Measurements from ENCODE around the gene ACACB.
A peak's percentile ranks its signal among the peaks of the same experiment; 100 is the strongest.

ACACB gene

DNA sequence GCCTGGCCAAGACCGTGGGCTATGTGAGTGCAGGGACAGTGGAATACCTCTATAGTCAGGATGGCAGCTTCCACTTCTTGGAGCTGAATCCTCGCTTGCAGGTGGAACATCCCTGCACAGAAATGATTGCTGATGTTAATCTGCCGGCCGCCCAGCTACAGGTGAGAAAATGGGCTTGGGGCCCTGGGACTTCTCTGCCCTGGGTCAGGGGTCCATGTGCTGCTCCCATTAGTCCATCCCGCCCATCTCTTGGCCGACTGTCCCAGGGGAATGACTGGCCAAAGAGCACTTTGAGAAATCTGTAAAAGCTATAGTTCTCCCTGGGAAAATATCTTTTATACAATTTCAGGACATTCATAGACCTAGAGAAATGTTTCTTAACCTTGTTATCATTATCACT is 63.5 kb downstream of the ACACB start:
- peaks cover 32 to 93% (median 64%) of the 10 kb centered on the region in 5 donors for H3K36me3 ChIP-seq (ENCODE audit: control insufficient read depth in 5 of 5, insufficient read depth in 5 of 5, low read length in 5 of 5)
- no peaks in the 10 kb centered on the region for H3K27me3 ChIP-seq (ENCODE audit: control insufficient read depth in 5 of 5, insufficient read depth in 4 of 5, low read length in 5 of 5)
- H3K4me1 ChIP-seq (ENCODE audit: control insufficient read depth in 5 of 5, insufficient read depth in 5 of 5, low read length in 5 of 5) = peaks cover 0 to 34% (median 6%) of the 10 kb centered on the region in 5 donors
- H3K9me3 ChIP-seq (ENCODE audit: control insufficient read depth in 5 of 5, low read length in 5 of 5) = no peaks in the 10 kb centered on the region
- peak overlapping the region; percentile 2 for H3K27ac ChIP-seq (ENCODE audit: low read depth, low read length)
- no peak overlapping the region for H3K9ac ChIP-seq (ENCODE audit: low read length in 5 of 5)
- H3K4me3 ChIP-seq (ENCODE audit: low read depth in 1 of 5, low read length in 5 of 5) = no peak overlapping the region

DNA sequence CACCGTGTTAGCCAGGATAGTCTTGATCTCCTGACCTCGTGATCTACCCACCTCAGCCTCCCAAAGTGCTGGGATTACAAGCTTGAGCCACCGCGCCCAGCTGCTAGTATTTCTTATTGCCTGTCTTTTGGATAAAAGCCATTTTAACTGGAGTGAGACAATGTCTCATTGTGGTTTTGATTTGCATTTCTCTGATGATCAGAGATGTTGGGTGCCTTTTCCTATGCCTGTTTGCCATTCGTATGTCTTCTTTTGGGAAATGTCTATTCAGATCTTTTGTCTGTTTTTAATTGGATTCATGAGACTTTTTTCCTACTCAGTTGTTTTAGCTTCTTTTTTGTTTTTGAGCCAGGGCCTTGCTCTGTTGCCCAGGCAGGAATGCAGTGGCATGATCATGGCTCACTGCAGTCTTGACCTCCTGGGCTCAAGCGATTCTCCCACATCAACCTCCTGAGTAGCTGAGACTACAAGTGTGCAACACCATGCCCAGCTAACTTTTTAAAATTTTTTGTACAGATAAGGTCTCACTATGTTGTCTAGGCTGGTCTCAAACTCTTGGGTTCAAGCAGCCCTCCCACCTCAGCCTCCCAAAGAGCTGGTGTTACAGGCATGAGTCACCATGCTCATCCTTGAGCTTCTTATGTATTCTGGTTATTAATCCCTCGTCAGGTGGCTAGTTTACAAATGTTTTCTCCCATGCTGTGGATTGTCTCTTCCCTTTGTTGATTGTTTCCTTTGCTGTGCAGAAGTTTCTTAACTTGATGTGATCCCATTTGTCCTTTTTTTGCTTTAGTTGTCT is 65.9 kb downstream of the ACACB start:
- Histone ChIP-seq H3K4me1 (ENCODE audit: control insufficient read depth in 5 of 5, insufficient read depth in 5 of 5, low read length in 5 of 5) (peaks cover 0 to 25% (median 8%) of the 10 kb centered on the region in 5 donors), H3K27me3 (ENCODE audit: control insufficient read depth in 5 of 5, insufficient read depth in 4 of 5, low read length in 5 of 5) (no peaks in the 10 kb centered on the region), H3K4me3 (ENCODE audit: low read depth in 1 of 5, low read length in 5 of 5) (no peak overlapping the region), H3K9ac (ENCODE audit: low read length in 5 of 5) (no peak overlapping the region), H3K9me3 (ENCODE audit: control insufficient read depth in 5 of 5, low read length in 5 of 5) (no peaks in the 10 kb centered on the region), H3K36me3 (ENCODE audit: control insufficient read depth in 5 of 5, insufficient read depth in 5 of 5, low read length in 5 of 5) (peaks cover 34 to 95% (median 73%) of the 10 kb centered on the region in 5 donors), H3K27ac (ENCODE audit: low read depth, low read length) (peak overlapping the region; percentile 57)

- Histone ChIP-seq H3K36me3 (ENCODE audit: control insufficient read depth in 5 of 5, insufficient read depth in 5 of 5, low read length in 5 of 5) (peaks cover 28 to 95% (median 74%) of the 10 kb centered on the region in 5 donors), H3K27ac (ENCODE audit: low read depth, low read length) (peak overlapping the region; percentile 23), H3K27me3 (ENCODE audit: control insufficient read depth in 5 of 5, insufficient read depth in 4 of 5, low read length in 5 of 5) (no peaks in the 10 kb centered on the region), H3K9ac (ENCODE audit: low read length in 5 of 5) (no peak overlapping the region), H3K4me1 (ENCODE audit: control insufficient read depth in 5 of 5, insufficient read depth in 5 of 5, low read length in 5 of 5) (peaks cover 0 to 15% (median 8%) of the 10 kb centered on the region in 5 donors), H3K9me3 (ENCODE audit: control insufficient read depth in 5 of 5, low read length in 5 of 5) (no peaks in the 10 kb centered on the region), H3K4me3 (ENCODE audit: low read depth in 1 of 5, low read length in 5 of 5) (no peak overlapping the region)
Measured at GRCh38 chr12:109185441-109185840, 69.1 kb downstream of the ACACB start.

DNA sequence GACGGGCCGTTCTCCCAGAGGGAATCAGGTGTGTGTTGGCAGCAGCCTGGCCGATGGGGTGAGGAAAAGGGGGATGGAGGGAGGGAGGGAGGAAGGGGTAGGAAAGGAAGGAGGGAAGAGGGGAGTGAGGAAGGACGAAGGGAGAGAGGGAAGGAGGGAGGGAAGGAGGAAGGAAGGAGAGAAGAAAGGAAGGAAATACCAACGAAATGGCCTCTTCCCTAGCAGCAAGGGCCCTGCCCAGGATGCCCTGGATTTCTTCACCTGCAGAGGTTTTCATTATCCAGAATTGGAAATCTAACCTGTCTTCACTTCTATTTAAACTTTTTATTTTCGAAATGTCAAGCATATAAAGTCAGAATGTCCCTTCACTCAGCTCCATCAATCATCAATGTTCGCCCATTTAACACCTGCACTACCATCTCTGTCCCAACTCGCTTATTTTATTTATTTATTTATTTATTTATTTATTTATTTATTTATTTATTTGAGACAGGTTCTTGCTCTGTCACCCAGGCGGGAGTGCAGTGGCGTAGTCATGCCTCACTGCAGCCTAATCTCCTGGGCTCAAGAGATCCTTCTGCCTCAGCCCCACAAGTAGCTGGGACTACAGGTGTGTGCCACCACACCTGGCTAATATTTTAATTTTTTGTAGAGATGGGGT is 70.7 kb downstream of the ACACB start:
- H3K9ac ChIP-seq (ENCODE audit: low read length in 5 of 5) = no peak overlapping the region

DNA sequence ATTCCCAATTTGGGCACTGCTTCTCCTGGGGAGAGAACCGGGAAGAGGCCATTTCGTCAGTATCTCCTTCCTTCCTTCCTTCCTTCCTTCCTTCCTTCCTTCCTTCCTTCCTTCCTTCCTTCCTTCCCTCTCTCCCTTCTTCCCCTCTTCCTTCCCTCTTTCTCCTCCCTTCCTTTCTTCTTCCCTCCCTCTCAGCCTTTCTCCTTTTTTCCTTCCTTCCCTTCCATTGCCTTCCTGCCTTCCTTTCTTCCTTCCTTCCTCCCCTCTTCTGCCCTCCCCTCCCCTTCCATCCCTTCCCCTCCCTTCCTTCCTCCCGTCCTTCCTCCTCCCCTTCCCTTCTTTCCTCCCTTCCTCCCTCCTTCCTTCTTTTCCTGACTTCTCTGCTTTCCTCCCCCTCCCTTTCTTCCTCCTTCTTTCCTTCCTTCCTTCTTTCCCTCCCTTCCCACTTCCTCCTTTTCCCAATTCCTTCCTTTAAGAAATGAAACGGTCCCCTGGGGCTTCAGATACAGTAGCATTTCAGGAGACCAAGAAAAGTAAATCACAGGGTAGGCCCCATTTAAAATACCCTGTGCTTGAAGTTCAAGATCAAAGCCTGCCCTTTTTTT is 71.8 kb downstream of the ACACB start:
- H3K27ac ChIP-seq (ENCODE audit: low read depth, low read length) = peak overlapping the region; percentile 46
- no peak overlapping the region for H3K4me3 ChIP-seq (ENCODE audit: low read depth in 1 of 5, low read length in 5 of 5)
- peaks cover 0 to 2% (median 0%) of the 10 kb centered on the region in 5 donors for H3K4me1 ChIP-seq (ENCODE audit: control insufficient read depth in 5 of 5, insufficient read depth in 5 of 5, low read length in 5 of 5)
- H3K36me3 ChIP-seq (ENCODE audit: control insufficient read depth in 5 of 5, insufficient read depth in 5 of 5, low read length in 5 of 5) = peaks cover 27 to 95% (median 87%) of the 10 kb centered on the region in 5 donors
- H3K9me3 ChIP-seq (ENCODE audit: control insufficient read depth in 5 of 5, low read length in 5 of 5) = no peaks in the 10 kb centered on the region
- no peaks in the 10 kb centered on the region for H3K27me3 ChIP-seq (ENCODE audit: control insufficient read depth in 5 of 5, insufficient read depth in 4 of 5, low read length in 5 of 5)
- H3K9ac ChIP-seq (ENCODE audit: low read length in 5 of 5) = no peak overlapping the region

More for the DNA sequence above, 70.7 kb downstream of the ACACB start:
- Histone ChIP-seq H3K4me1 (ENCODE audit: control insufficient read depth in 5 of 5, insufficient read depth in 5 of 5, low read length in 5 of 5) (peaks cover 0 to 10% (median 4%) of the 10 kb centered on the region in 5 donors), H3K9me3 (ENCODE audit: control insufficient read depth in 5 of 5, low read length in 5 of 5) (no peaks in the 10 kb centered on the region), H3K4me3 (ENCODE audit: low read depth in 1 of 5, low read length in 5 of 5) (no peak overlapping the region), H3K27me3 (ENCODE audit: control insufficient read depth in 5 of 5, insufficient read depth in 4 of 5, low read length in 5 of 5) (no peaks in the 10 kb centered on the region), H3K36me3 (ENCODE audit: control insufficient read depth in 5 of 5, insufficient read depth in 5 of 5, low read length in 5 of 5) (peaks cover 24 to 95% (median 85%) of the 10 kb centered on the region in 5 donors), H3K27ac (ENCODE audit: low read depth, low read length) (peak overlapping the region; percentile 23)

DNA sequence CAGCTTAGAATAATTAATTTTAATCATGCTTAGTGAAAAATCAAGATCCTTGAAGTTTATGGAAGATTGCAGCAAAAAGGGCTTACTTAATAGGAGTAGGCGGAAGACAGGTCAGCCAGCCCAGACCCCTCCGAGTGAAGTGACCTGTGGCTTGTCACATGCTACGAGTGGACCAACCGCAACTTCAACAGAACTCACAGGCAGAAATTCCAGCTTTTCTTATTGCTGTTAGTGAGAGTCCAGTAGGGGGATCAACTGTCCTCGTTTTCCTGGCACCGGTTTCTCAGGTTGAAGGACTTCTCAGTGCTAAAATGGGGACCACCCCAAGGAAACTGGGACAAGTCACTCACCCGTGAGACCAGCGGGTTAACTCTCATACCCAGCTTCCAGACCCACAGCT is 72.9 kb downstream of the ACACB start:
- Histone ChIP-seq H3K4me1 (ENCODE audit: control insufficient read depth in 5 of 5, insufficient read depth in 5 of 5, low read length in 5 of 5) (peaks cover 0 to 2% (median 0%) of the 10 kb centered on the region in 5 donors), H3K27ac (ENCODE audit: low read depth, low read length) (no peak overlapping the region), H3K36me3 (ENCODE audit: control insufficient read depth in 5 of 5, insufficient read depth in 5 of 5, low read length in 5 of 5) (peaks cover 25 to 98% (median 96%) of the 10 kb centered on the region in 5 donors), H3K9ac (ENCODE audit: low read length in 5 of 5) (no peak overlapping the region), H3K9me3 (ENCODE audit: control insufficient read depth in 5 of 5, low read length in 5 of 5) (no peaks in the 10 kb centered on the region), H3K27me3 (ENCODE audit: control insufficient read depth in 5 of 5, insufficient read depth in 4 of 5, low read length in 5 of 5) (no peaks in the 10 kb centered on the region), H3K4me3 (ENCODE audit: low read depth in 1 of 5, low read length in 5 of 5) (no peak overlapping the region)

- H3K9me3 ChIP-seq (ENCODE audit: control insufficient read depth in 5 of 5, low read length in 5 of 5) = peaks cover 0 to 4% (median 0%) of the 10 kb centered on the region in 5 donors
- H3K27me3 ChIP-seq (ENCODE audit: control insufficient read depth in 5 of 5, insufficient read depth in 4 of 5, low read length in 5 of 5) = no peaks in the 10 kb centered on the region
- no peak overlapping the region for H3K9ac ChIP-seq (ENCODE audit: low read length in 5 of 5)
- H3K27ac ChIP-seq (ENCODE audit: low read depth, low read length) = no peak overlapping the region
- peaks cover 26 to 100% (median 97%) of the 10 kb centered on the region in 5 donors for H3K36me3 ChIP-seq (ENCODE audit: control insufficient read depth in 5 of 5, insufficient read depth in 5 of 5, low read length in 5 of 5)
- peaks cover 0 to 2% (median 0%) of the 10 kb centered on the region in 5 donors for H3K4me1 ChIP-seq (ENCODE audit: control insufficient read depth in 5 of 5, insufficient read depth in 5 of 5, low read length in 5 of 5)
- H3K4me3 ChIP-seq (ENCODE audit: low read depth in 1 of 5, low read length in 5 of 5) = no peak overlapping the region
Measured at GRCh38 chr12:109191621-109192250, 75.3 kb downstream of the ACACB start.

- H3K27me3 ChIP-seq (ENCODE audit: control insufficient read depth in 5 of 5, insufficient read depth in 4 of 5, low read length in 5 of 5) = no peaks in the 10 kb centered on the region
- no peak overlapping the region for H3K4me3 ChIP-seq (ENCODE audit: low read depth in 1 of 5, low read length in 5 of 5)
- peaks cover 0 to 4% (median 0%) of the 10 kb centered on the region in 5 donors for H3K9me3 ChIP-seq (ENCODE audit: control insufficient read depth in 5 of 5, low read length in 5 of 5)
- no peak overlapping the region for H3K9ac ChIP-seq (ENCODE audit: low read length in 5 of 5)
- H3K27ac ChIP-seq (ENCODE audit: low read depth, low read length) = no peak overlapping the region
- H3K36me3 ChIP-seq (ENCODE audit: control insufficient read depth in 5 of 5, insufficient read depth in 5 of 5, low read length in 5 of 5) = peaks cover 26 to 100% (median 99%) of the 10 kb centered on the region in 5 donors
- H3K4me1 ChIP-seq (ENCODE audit: control insufficient read depth in 5 of 5, insufficient read depth in 5 of 5, low read length in 5 of 5) = no peaks in the 10 kb centered on the region
Measured at GRCh38 chr12:109192358-109192757, 76.0 kb downstream of the ACACB start.

GRCh38 chr12:109193896-109194295 is 77.5 kb downstream of the ACACB start:
- H3K36me3 ChIP-seq (ENCODE audit: control insufficient read depth in 5 of 5, insufficient read depth in 5 of 5, low read length in 5 of 5) = peaks cover 16 to 98% (median 96%) of the 10 kb centered on the region in 5 donors
- peaks cover 0 to 4% (median 0%) of the 10 kb centered on the region in 5 donors for H3K9me3 ChIP-seq (ENCODE audit: control insufficient read depth in 5 of 5, low read length in 5 of 5)
- no peaks in the 10 kb centered on the region for H3K27me3 ChIP-seq (ENCODE audit: control insufficient read depth in 5 of 5, insufficient read depth in 4 of 5, low read length in 5 of 5)
- no peak overlapping the region for H3K27ac ChIP-seq (ENCODE audit: low read depth, low read length)
- no peaks in the 10 kb centered on the region for H3K4me1 ChIP-seq (ENCODE audit: control insufficient read depth in 5 of 5, insufficient read depth in 5 of 5, low read length in 5 of 5)
- H3K4me3 ChIP-seq (ENCODE audit: low read depth in 1 of 5, low read length in 5 of 5) = no peak overlapping the region
- H3K9ac ChIP-seq (ENCODE audit: low read length in 5 of 5) = no peak overlapping the region
